Inflammatory macrophage (primary cell): ENCODE data around the gene FOXM1.
"Not testable (repeated sequence)": the region's sequence is repeated elsewhere in the genome, so short reads cannot be mapped to it uniquely, and the experiment has no call there.

Source experiments
- DNase-seq, 2 donors: peaks; one replicate each; pipeline ENCODE4 v3.0.0-alpha.2; 2020 to 2022

The FOXM1 gene

GRCh38 chr12:2877953-2878732 is 1.2 kb upstream of the FOXM1 start:
- DNase-seq, result peak; percentile 77 to 90

GRCh38 chr12:2876431-2877046 is 435 bp downstream of the FOXM1 start:
- DNase-seq, result peak in 1 of 2 donors; percentile 11

DNA sequence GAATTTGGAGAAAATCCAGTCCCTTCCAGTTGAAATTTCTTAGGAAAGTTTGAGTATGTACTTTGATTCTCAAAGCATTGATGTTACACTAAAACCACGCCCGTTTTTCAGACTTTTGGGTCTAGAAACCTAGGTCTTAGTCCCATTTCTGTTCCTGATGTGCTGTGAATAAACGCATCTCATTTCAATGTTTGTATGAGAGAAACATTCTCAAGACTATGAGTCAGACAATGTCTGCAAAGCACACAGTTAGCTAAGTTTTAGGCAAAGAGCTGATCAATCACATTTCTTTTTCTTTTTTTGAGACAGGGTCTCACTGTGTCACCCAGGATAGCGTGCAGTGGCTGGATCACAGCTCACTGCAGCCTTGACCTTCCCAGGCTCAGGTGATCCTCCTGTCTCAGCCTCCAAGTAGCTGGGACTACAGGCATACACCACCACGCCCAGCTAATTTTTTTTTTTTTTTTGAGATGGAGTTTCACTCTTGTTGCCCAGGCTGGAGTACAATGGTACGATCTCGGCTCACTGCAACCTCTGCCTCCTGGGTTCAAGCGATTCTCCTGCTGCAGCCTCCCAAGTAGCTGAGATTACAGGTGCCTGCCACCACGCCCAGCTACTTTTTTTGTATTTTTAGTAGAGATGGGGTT is 7.9 kb downstream of the FOXM1 start:
- not testable (repeated sequence) for DNase-seq

- no peak for DNase-seq
These were observed 12.8 kb downstream of the FOXM1 start for GRCh38 chr12:2864198-2864597.

DNA sequence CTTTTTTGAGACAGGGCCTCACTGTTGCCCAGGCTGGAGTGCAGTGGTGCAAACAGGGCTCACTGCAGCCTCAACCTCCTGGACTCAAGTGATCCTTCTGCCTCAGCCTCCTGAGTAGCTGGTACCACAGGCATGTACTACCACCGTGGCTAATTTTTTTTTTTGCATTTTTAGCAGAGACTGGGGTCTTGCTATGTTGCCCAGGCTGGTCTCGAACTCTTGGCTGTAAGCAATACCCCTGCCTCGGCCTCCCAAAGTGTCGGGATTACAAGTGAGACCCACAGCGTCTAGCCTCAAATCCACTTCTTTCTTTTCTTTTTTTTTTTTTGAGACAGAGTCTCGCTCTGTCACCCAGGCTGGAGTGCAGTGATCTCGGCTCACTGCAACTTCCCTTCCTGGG is 13.6 kb downstream of the FOXM1 start:
- not testable (repeated sequence) for DNase-seq

GRCh38 chr12:2862876-2863275 is 14.1 kb downstream of the FOXM1 start:
- DNase-seq, result no peak

DNA sequence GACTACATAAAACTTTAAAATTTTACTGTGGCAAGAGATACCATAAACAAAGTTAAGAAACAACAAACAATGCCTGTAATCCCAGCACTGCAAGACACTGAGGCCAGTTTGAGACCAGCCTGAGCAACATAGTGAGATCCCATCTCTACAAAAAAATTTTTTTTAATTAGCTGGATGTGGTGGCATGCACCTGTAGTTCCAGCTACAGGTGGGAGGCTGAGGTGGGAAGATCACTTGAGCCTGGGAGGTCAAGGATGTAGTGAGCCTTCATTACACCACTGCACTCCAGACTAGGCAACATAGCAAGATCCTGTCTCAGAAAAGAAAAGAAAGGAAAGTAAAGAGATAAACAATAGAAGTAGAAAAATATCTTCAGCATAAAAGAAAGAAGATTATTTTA is 16.8 kb downstream of the FOXM1 start:
- no peak for DNase-seq

DNA sequence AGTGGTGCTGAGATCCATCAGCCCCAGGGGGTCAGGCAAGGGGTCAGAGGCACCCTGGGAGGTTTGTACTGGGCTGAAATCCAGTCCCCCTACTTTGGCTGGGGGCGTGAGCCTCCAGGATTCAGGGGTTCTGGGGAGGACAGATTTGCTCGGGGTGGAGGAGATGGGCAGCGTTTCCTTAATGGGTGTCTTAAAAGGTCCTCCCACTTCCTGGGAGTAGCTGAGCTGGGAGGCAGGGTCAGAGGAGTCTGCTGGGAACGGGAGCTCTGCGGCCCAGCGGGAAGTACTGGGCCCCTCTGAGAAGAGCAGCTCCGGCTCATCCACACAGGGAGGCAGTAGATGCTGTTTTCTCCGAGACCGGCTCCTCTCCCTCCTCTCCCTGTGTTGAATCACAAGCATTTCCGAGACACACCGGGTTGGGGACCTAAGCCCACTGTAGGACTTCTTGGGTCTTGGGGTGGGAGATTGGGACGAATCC is 18.0 kb downstream of the FOXM1 start:
- DNase-seq, result no peak

DNA sequence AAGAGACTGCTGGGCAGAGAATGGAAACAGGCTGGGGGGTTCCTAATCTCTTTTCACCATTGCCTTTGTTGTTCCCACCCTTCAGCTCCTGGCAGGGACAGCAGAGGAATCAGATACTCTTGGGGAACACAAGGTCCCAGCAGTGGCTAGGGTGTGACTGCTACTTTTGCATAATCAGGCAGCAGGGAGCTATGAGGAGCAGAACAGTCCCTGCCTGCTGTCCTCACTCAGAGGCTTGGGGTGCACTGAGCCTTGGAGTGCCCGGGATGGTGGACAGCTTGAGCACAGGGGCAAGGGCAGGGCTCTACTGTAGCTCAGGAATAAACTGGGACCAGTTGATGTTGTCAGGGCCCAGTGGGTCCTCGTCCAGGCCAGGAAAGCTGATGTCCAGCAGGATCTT is 18.6 kb downstream of the FOXM1 start:
- no peak for DNase-seq

DNA sequence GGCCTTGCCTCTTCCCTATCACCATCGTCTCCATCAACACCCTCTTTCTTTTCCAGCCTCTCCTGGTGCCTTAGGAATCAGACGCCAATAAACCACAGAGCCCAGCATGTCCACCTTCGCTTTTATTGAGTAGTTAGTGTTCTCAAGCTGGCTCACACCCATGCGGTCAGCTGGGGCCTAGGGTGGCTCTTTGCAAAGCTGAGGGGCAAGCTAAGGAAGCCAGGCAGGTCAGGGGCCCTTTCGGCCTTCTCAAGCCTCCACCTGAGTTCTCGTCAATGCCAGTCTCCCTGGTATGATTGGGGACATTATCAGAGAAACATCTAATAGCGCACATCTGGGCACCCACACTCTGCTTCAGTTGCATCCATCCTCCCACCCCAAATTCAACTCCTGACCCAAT is 19.4 kb downstream of the FOXM1 start:
- DNase-seq, result no peak

DNA sequence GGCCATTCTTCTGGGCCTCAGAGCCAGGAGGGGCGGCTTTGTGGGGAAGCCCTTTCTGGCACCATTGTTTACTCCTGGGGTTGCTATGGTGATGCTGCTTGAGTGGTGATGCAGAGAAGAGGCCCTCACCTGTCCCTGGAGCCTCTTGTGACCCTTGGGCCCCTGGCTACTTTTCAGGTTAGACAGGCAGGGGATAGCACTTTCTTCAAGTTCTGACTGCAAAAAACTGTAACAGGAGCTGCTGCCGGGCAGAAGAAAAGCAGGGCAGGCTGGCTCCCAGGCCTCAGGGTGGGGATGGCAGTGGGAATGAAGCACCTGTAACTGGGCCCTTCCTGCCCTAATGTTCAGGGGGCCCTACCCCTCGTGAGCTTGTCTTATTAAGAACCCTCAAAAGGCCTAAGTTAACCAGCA is 19.9 kb downstream of the FOXM1 start, which contains the start of gene TEX52:
Gene TEX52 (minus strand): TSS at position 19 of the 411 bp plus-strand sequence. CDS start 13 bp downstream, at position 6.
- DNase-seq, result no peak

DNA sequence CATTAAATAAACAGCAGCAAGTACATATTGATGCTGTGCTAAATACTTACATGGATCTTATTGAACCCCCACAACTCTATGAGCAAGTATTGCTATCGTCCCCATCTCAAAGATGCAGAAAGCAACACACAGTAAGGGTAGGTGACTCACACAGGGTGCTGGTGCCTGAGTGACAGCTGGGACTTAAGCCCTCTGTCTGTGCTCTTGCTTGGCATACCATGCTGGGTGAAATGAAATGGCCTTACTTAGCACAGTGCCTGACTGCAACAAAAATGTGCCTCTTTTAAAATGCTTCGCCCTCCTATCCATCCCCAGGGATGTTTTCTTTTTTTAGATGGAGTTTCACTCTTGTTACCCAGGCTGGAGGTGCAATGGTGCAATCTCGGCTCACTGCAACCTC is 20.9 kb downstream of the FOXM1 start:
- no peak for DNase-seq

DNA sequence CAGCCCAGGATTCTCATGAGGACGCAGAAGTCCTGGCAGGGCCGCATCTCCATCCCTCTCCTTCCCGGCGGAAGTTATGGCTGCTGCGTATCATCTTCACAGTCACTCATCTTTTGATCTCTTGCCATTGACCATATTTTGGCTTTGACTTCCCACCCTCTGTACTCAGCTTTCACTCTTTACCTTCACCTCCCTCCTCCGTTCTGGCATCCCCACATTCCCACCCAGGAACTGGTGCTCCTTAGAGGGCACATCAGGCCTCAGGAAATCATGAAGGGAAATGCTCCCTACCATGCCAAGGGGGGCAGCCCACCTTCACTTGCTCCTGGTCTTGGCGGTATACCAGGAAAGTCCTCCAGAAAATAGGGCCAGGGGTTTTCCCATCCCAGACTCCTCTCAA is 21.4 kb downstream of the FOXM1 start:
- no peak for DNase-seq

DNA sequence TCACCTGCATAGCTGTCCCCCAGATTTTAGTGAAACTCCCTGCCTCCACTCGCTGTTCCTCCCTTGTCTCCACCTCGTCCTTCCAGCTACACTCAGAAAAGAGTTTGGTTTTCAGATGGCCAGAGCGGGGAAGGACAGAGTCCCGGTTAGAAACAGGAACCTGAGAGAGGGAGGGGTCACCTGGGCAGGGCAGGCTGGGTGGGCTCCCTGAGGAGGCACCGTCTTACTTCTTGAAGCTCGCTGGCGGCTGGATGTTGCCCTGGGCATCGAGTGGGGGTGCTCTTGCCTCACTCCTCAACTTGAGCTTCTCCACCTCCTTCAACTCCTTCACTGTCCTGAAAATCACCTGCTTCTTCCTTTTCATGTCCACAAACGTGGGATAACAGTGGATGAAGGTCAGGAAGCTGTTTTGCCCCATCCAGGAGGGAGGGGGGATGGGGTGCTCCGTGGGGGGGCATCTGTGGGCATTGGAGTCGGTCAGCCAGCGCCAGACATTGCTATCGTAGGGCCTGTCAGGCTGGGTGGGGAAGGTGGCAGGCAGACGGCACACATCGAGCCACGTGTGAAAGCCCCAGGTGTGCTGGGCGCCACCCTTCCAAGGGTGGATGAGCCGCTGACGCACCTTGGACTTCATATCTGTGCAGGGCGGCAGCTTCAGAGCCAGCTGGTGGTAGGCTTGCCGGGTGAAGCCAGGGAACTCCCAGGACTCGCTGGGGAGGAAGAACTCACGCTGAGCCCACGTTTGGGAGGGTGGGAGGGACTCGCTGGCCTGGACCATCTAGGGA is 22.1 kb downstream of the FOXM1 start:
- no peak for DNase-seq

DNA sequence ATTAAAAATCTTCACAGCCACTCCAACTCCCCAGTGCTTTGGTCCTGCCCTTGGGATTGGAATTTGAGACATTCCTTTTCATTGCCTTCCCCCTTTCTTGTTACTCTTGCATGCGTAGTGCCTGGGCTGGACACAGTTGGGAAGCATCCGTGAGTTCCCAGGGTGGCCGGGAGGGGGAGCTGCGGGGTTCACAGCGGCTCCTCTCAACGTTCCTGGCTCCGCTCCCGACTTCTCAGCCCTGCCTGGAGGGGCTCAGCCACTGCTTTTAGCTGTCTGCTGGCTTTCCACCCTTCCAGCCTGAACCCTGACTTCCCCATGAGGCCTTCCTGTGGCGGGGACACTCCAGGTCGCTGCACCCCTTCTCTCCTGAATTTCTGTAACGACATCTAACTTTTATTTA is 23.3 kb downstream of the FOXM1 start:
- DNase-seq, result peak; percentile 46 to 53

GRCh38 chr12:2851931-2852330 is 25.0 kb downstream of the FOXM1 start:
- no peak for DNase-seq

GRCh38 chr12:2845280-2845679 is 31.7 kb downstream of the FOXM1 start:
- DNase-seq, result no peak

DNA sequence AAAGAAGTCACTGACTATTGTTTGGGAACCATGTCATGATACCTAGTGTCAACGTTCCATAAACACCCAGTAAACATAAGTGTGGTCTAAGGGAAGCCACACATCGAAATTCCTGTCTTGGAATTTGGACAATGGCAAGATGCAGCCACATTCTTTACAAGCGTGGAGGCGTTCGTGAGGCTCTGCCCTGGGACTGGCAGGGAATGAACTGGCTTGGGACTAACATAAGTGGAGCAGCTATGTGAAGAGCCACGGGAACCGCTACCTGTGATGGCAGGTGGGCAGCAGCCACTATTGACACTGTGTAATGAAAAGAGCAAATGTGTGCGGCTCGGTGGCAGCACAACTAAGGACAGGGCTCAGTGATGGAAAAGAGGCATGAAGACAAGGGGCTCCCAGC is 32.2 kb downstream of the FOXM1 start:
- DNase-seq, result no peak

DNA sequence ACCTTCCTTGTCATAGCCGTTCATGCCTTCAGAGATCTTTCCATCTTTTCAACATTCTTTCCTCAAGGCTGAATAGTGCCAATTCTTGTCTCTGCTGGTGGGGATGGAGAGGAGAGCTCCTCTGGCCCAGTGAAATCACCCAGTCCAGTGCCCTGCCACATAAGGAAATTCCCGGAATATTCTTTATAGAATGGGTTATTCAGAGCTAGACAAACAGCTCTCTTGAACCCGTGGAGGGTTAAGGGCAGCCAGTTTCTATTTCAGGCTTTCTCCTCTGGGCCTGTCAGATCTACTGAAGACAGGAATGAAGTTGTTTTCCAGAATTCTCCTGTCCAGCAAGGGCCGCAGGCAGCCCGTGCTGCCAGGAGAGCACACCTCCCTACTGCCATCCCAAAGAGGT is 34.0 kb downstream of the FOXM1 start:
- no peak for DNase-seq

GRCh38 chr12:2841056-2841650 is 35.8 kb downstream of the FOXM1 start:
- DNase-seq, result no peak

GRCh38 chr12:2836574-2836973 is 40.4 kb downstream of the FOXM1 start:
- DNase-seq, result peak; percentile 50 to 74

DNA sequence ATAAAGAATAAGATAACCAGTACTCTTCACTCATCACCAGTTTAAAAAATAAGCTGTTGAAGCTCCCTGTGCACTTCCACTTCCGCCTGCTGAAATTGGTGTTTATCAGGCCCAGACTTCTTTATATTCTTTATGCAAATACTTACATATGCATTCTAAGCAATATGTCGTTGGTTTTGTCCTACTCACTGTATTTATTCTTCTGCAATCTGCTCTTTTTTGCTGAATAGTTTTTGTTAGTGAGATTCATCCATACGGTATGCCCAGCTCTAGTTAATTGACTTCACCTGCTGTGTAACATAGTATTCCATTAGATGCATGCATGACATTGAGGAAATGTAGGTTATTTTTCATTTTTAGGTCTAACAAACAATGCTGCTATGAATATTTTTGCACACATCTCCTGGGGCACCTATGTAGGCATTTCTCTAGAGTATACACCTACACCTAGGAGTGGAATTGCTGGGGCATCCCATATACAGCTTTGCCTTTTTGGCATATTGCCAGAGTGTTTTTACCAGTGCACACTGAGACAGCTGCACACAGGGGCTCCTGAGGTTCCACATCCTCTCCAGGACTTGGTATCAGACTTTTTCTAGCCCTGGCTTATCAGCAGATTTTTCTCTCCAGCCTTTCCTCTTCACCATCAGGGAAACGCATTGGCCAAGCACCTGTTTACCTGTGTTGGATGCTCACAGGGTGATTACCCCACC is 41.1 kb downstream of the FOXM1 start:
- no peak for DNase-seq
